SK-MEL-5 (cell line): ENCODE measurements around the gene MED13L. TPM values are rescaled to one million over a fixed set of nuclear protein-coding genes. Genes with fewer than 3 reads are reported as not detected.
A peak's percentile ranks its signal among the peaks of the same experiment; 100 is the strongest.

Experiments
- DNase-seq: peaks from one replicate; pipeline ENCODE4 v3.0.0-alpha.2; 2016; ENCODE audit warnings: low read depth, low spot score
- in situ Hi-C: cut with HindIII; loops from 2 replicates; pipeline ENCODE4 v1.10.0; 2016; ENCODE audit warnings: low sequenced_read_pairs, high pct_unique_total_duplicates, low pct_unique_long_range_greater_than_20kb
- total RNA-seq: library from RNA; depleted of rRNA; stranded (reverse); fragments of >200 nt; shearing (Covaris generic); gene quantifications from 2 replicates; pipeline ENCODE4 v1.2.3, GENCODE V29; 2014

MED13L gene
- total RNA-seq, 1 experiment from 2014 or later: 41.3 TPM

GRCh38 chr12:116077431-116077830 is 200.1 kb downstream of the MED13L start:
- in situ Hi-C loops: no loop called here
- no peak for DNase-seq

- in situ Hi-C loops: no loop called here
- no peak for DNase-seq
Observed at GRCh38 chr12:116076399-116076798, 201.1 kb downstream of the MED13L start.

GRCh38 chr12:116074686-116075085 is 202.8 kb downstream of the MED13L start:
- in situ Hi-C loops: no loop called here
- peak; percentile 59 for DNase-seq

GRCh38 chr12:116071555-116072230 is 205.8 kb downstream of the MED13L start:
- in situ Hi-C loops: no loop called here
- no peak for DNase-seq

- in situ Hi-C loops: no loop called here
- DNase-seq: no peak
Observed at GRCh38 chr12:116070444-116070843, 207.0 kb downstream of the MED13L start.

GRCh38 chr12:116069943-116070342 is 207.6 kb downstream of the MED13L start:
- in situ Hi-C loops: no loop called here
- no peak for DNase-seq

- DNase-seq: no peak
- in situ Hi-C loops: no loop called here
Observed at GRCh38 chr12:116068853-116069252, 208.6 kb downstream of the MED13L start.

- no peak for DNase-seq
Observed at GRCh38 chr12:116068371-116068770, 209.1 kb downstream of the MED13L start.

GRCh38 chr12:116067892-116068291 is 209.6 kb downstream of the MED13L start:
- DNase-seq: no peak
- in situ Hi-C loops: no loop called here

More at GRCh38 chr12:116068371-116068770, 209.1 kb downstream of the MED13L start:
- in situ Hi-C loops: no loop called here

GRCh38 chr12:116066381-116067230 is 210.9 kb downstream of the MED13L start:
- peak; percentile 74 for DNase-seq
- in situ Hi-C loops: no loop called here

GRCh38 chr12:116065606-116066005 is 211.9 kb downstream of the MED13L start:
- no peak for DNase-seq
- in situ Hi-C loops: no loop called here

- in situ Hi-C loops: no loop called here
- no peak for DNase-seq
Observed at GRCh38 chr12:116064493-116064892, 213.0 kb downstream of the MED13L start.

GRCh38 chr12:116062698-116063097 is 214.8 kb downstream of the MED13L start:
- in situ Hi-C loops: no loop called here
- no peak for DNase-seq

GRCh38 chr12:116060764-116061163 is 216.7 kb downstream of the MED13L start:
- no peak for DNase-seq

GRCh38 chr12:116059904-116060303 is 217.6 kb downstream of the MED13L start:
- in situ Hi-C loops: no loop called here
- no peak for DNase-seq

More at GRCh38 chr12:116060764-116061163, 216.7 kb downstream of the MED13L start:
- in situ Hi-C loops: no loop called here

GRCh38 chr12:116058574-116058973 is 218.9 kb downstream of the MED13L start:
- in situ Hi-C loops: no loop called here

GRCh38 chr12:116057356-116057755 is 220.1 kb downstream of the MED13L start:
- in situ Hi-C loops: no loop called here
- DNase-seq: no peak

More at GRCh38 chr12:116058574-116058973, 218.9 kb downstream of the MED13L start:
- DNase-seq: no peak

- no peak for DNase-seq
Observed at GRCh38 chr12:116055895-116056607, 221.4 kb downstream of the MED13L start.

More at GRCh38 chr12:116055895-116056607, 221.4 kb downstream of the MED13L start:
- in situ Hi-C loops: no loop called here
